NCI-H128 (cell line): ENCODE measurements around the gene FAM169A.
"Not testable (repeated sequence)": the region's sequence is repeated elsewhere in the genome, so short reads cannot be mapped to it uniquely, and the experiment has no call there.

Source experiments
- DNase-seq: peaks from one replicate; lab custom pipeline; 2025; ENCODE audit not compliant: unreplicated experiment; lab: John Stamatoyannopoulos, UW

Gene FAM169A

GRCh38 chr5:74865804-74866595, at the start of gene FAM169A:
FAM169A (minus strand) TSS chr5:74866387; CDS start chr5:74841676, 24,711 bp downstream.
- DNase-seq: no peak

- DNase-seq: no peak
These were observed 49.3 kb upstream of the FAM169A start for GRCh38 chr5:74915488-74915887.

- not testable (repeated sequence) for DNase-seq
These were observed 45.2 kb upstream of the FAM169A start for GRCh38 chr5:74911421-74911820.

GRCh38 chr5:74909888-74910287, 43.7 kb upstream of the FAM169A start:
- DNase-seq: not testable (repeated sequence)

GRCh38 chr5:74908237-74908636, 42.0 kb upstream of the FAM169A start:
- DNase-seq: not testable (repeated sequence)

- DNase-seq: not testable (repeated sequence)
These were observed 38.5 kb upstream of the FAM169A start for GRCh38 chr5:74904713-74905112.

GRCh38 chr5:74903165-74903787, 37.1 kb upstream of the FAM169A start:
- DNase-seq: no peak

GRCh38 chr5:74897049-74897448, 30.9 kb upstream of the FAM169A start:
- no peak for DNase-seq

- DNase-seq: no peak
These were observed 29.7 kb upstream of the FAM169A start for GRCh38 chr5:74895906-74896305.

- DNase-seq: no peak
These were observed 28.2 kb upstream of the FAM169A start for GRCh38 chr5:74894351-74894750.

GRCh38 chr5:74892921-74893320, 26.7 kb upstream of the FAM169A start:
- DNase-seq: no peak

GRCh38 chr5:74889523-74890105, 23.4 kb upstream of the FAM169A start:
- no peak for DNase-seq

- DNase-seq: no peak
These were observed 21.9 kb upstream of the FAM169A start for GRCh38 chr5:74888117-74888516.

GRCh38 chr5:74885170-74885569, 19.0 kb upstream of the FAM169A start:
- no peak for DNase-seq

- DNase-seq: not testable (repeated sequence)
These were observed 16.4 kb upstream of the FAM169A start for GRCh38 chr5:74882379-74883134.

- no peak for DNase-seq
These were observed 11.6 kb upstream of the FAM169A start for GRCh38 chr5:74877624-74878304.

- no peak for DNase-seq
These were observed 10.0 kb upstream of the FAM169A start for GRCh38 chr5:74875994-74876791.

GRCh38 chr5:74873525-74874249, 7.5 kb upstream of the FAM169A start:
- no peak for DNase-seq

- DNase-seq: no peak
These were observed 4.3 kb upstream of the FAM169A start for GRCh38 chr5:74870299-74871067.
